DMS114 treated with DMSO at 0.1 percent for 48 hours (cell line): Measurements from ENCODE around the gene CHP1.
"Not testable (repeated sequence)": the region's sequence is repeated elsewhere in the genome, so short reads cannot be mapped to it uniquely, and the experiment has no call there.

Source experiments
- DNase-seq: peaks from one replicate; lab custom pipeline; 2025; ENCODE audit not compliant: unreplicated experiment; lab: John Stamatoyannopoulos, UW

Gene CHP1

DNA sequence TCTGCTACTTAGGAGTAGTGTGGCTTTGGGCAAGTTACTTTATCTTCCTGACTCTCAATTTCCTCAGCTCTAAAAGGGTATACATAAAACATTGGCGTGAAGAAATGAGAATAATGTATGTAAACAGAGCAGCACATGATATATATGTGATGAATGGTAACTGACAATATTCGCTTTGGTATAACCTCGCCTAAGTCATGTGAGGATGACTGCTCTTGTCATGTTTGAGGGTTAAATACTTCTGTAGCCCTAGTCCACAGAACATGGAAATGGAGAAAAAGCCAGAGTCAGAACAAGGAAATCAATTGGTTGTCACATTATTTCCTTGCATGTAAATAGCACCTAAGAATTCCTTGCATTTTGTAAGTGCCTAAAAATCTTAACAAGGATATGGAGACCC is 25.0 kb downstream of the CHP1 start:
- no peak for DNase-seq

DNA sequence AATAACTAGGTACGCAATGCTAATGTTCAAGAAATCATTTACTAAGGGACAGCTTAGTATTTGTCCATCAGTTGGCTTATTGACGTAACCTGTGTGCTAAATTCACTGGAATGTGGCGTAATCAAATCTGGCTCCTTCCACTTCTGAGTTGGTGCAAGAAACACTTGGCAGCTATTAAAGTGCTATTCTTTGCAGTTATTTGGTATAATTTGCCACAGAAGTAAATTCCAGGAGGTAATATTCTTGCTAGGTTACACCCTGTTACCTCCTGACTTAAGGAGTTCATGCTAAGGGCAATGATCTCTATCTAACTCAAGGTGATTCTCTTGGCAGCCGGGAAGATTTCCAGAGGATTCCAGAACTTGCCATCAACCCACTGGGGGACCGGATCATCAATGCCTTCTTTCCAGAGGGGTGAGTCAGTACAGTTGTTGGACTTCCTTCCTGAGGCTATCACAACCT is 25.5 kb downstream of the CHP1 start:
- DNase-seq, result no peak

DNA sequence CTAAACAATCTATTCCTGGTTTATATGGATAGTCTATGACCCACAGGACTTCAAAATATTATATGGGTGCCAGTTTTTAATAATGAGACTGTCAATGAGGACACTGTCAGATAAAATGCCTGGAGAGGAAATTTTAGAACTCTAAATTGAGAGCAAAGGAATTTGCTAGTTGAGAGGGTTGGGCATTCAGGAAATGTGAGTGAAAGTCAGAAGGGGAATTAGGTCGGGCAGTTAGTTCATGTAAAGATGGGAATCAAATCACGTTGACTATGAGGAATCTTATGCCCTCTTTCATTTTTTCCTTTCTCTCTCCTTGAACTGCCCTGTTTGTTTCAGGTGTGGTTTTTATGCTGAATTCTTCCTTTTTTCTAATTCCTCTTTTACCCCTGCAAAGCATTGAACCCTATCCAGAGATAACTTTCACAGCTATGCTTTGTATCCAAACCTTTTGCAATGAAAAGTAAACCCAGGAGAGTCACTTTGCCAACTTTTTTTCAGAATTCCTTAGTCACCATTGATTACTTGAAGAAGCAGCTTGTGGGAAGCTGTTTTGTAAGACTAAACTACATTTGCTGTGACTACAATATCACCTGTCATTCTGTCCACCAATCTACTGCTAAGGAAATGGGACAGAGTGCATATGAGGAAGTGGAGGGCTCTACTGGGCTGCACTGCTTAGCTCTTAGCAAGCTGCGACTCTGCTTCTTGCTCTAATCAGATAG is 27.8 kb downstream of the CHP1 start:
- DNase-seq, result no peak

DNA sequence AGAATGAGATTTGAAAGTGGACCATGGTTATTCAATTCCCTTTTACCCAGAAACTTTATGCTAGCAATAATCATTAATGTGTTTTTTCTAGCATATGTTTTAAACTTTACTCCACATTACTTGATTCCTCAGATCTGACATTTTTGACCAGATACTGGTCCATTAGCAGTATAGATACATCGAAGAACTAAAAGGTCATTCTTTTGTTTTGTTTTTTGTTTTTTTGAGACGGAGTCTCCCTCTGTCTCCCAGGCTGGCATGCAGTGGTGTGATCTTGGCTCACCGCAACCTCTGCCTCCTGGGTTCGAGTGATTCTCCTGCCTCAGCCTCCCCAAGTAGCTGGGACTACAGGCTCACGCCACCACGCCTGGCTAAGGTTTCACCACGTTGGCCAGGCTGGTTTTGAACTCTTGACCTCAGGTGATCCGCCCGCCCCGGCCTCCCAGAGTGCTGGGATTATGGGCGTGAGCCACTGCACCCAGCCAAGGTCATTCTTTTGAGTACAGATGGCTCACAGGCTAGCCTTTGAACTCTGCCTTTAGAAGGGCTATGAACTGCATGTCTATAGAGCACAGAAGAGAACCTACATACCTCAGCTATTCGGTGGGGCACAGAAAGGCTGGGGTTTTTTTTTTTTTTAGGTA is 28.6 kb downstream of the CHP1 start:
- no peak for DNase-seq

DNA sequence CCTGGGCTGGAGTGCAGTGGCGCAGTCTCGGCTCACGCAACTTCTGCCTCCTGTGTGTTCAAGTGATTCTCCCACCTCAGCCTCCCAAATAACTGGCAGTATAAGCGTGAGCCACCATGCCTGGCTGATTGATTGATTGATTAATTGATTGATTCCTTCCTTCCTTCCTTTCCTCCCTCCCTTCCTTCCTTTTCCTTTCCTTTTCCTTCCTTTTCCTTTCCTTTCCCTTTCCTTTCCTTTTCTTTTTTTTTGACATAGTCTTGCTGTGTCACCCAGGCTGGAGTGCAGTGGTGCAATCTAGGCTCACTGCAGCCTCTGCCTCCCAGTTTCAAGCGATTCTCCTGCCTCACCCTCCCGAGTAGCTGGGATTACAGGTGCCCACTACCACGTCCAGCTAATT is 29.9 kb downstream of the CHP1 start:
- DNase-seq, result not testable (repeated sequence)

DNA sequence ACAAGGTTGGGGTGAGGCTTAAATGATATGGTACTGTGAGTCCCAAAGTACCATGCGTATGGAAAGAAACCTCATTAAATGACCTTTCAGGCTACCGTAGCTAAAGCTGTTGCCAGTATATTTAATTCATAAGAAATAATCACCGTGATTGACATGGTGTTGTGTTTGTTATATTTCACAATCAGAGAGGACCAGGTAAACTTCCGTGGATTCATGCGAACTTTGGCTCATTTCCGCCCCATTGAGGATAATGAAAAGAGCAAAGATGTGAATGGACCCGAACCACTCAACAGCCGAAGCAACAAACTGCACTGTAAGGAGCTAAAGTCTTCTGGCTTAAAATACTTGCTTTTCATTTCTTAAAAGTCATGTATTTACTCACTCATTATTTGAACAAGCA is 31.5 kb downstream of the CHP1 start:
- DNase-seq, result no peak

DNA sequence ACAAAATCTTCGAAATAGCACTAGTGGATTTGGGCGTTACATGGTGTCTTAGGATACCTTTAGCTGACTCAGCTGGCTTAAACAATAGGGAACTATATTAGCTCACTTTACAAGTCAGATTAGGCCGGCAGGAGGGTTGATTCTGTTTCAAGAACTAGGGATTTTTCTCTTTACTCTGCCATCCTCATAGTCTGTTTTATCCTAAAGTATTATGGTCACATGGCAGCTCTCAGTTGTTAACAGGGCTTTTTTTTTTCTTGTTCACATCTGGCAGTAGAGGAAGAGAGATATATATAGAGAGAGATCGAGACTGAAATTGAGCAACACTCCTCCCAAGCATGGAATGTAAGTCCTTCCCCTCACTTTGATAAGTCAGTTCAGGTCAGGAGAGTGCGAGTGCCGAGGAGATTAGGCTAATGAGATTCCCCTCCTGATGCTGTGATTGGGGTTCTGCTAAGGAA is 32.9 kb downstream of the CHP1 start:
- DNase-seq, result no peak

DNA sequence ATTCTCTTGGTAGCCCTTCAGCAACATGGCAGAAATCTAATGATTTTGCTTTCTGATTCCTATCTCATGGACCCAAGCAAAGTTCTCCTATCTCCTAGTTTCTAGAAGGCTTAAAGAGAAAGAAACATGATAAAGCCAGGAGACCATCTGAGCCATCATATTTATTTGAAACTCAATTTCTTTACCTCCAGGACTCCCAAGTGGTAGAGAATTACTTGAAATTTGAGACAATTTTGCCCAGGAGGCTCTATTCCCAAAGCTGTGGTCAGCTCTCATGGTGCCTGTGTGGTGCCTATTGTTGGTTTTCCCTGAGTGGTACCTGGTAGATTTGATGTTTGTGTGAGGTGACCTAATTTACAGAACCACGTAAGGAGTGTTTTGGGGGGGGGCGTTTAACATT is 38.8 kb downstream of the CHP1 start:
- DNase-seq, result no peak

DNA sequence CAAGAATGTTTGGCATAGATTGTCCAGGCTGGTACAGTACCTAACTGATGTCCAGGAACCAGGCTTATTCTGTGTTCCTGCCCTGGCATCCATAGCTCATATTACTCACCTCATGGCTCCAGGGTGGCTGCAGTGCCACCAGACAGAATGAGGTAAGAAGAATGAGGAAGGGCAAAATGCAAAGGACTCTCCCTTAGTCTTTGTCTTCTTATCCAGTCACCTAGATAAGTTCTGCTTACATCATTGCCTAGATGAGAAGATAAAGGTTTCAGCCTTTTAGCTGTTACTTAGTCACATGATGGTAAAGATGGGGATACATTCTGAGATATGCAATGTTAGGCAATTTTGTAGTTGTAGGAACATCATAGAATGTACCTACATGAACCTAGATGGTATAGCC is 45.8 kb downstream of the CHP1 start:
- DNase-seq, result no peak

DNA sequence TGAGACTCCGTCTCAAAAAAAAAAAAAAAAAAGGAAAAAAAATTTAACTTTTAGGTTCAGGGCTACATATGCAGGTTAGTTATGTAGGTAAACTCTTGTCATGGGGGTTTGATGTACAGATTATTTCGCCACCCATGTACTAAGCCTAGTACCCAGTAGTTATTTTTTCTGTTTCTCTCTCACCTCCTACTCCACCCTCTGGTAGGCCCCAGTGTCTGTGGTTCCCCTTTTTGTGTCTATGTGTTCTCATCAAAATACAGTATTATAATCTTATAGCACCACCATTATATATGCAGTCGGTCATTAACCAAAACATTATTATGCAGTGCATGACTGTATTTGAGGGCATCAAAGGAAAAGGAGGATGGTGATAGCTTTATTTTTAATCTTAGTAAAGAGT is 47.3 kb downstream of the CHP1 start:
- DNase-seq, result no peak

DNA sequence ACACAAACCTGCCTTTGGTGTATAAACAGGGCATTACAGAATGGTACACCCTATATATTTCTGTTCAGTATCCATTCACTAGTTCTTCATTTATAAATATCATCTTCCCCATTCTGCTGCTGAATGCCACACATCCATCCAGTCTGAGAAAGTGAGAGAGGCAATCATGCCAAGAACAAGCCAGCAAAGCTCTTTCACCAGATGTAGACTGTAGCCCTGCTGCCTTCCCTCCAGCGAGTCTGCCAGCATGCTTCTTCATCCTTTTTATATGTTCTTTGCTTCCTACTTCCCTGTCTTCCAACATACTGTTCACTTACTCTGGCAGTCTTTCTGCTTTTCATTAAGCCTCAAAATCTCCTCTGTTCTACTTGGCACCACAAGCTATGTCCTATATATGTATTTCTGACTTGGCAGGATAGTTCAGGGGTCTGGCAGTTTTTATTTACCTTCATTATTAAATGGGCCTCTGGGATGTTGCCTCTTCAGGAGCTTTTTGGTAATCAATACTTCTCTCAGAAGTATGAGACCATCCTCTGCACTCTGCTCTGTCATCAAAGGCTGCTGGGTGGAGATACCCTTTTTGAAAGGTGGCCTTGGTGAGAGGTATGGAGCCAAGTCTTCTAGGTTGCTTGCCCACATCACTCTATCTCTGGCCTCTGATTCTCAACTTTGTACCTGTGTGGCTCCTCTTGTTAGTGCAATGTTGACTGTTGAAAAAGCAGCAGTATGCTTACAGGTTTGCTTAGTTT is 48.6 kb downstream of the CHP1 start:
- no peak for DNase-seq

DNA sequence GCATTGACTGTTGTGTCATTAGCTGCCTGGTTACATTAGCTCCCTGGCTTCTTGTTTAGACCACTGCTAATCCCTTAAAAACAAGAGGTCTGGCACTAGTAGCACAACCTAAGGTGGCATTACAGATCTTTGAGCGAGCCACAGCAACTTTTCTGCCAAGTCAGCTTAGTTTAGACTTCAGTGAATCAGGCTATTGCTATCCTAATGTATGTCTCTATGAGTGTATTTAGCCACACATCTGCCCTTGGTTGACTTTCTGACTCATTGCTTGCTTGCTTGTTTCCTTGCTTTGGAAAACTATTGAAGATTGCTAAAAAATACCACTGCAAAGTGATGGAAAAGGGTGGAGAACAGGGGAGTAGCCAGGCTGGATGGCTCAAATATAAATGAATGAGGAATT is 50.2 kb downstream of the CHP1 start:
- DNase-seq, result no peak

DNA sequence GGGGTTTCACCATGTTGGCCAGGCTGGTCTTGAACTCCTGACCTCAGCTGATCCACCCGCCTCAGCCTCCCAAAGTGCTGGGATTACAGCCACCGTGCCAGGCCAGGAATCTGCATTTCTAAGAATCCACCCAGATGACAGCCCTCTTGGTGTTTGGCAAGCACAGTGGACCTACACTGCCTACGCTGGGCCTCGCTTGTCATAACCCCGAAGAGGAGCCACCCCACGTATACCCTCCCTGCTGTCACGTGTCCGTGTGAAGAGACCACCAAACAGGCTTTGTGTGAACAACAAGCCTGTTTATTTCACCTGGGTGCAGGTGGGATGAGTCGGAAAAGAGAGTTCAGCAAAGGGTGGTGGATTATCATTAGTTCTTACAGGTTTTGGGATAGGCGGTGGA is 51.4 kb downstream of the CHP1 start:
- not testable (repeated sequence) for DNase-seq

DNA sequence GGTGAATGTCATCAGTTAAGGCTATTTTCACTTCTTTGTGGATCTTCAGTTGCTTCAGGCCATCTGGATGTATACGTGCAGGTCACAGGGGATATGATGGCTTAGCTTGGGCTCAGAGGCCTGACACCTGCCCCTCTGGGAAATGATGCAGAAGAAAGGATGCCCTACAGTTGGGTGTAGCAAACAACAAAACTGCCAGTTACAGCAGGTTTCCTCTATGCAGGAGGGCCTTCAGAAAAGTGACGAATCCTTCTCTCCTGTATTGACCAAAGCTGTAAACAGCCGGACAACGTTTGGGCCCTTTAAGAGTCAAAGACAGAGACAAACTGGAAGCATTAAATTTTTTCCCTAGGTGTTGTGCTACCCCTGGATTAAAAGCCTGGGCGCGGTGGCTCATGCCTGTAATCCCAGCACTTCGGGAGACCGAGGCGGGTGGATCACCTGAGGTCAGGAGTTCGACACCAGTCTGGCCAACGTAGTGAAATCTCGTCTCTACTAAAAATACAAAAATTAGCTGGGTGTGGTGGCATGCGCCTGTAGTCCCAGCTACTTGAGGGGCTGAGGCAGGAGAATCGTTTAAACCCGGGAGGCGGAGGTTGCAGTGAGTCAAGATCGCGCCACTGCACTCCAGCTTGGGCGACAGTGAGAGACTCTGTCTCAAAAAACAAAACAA is 52.0 kb downstream of the CHP1 start:
- DNase-seq, result not testable (repeated sequence)

DNA sequence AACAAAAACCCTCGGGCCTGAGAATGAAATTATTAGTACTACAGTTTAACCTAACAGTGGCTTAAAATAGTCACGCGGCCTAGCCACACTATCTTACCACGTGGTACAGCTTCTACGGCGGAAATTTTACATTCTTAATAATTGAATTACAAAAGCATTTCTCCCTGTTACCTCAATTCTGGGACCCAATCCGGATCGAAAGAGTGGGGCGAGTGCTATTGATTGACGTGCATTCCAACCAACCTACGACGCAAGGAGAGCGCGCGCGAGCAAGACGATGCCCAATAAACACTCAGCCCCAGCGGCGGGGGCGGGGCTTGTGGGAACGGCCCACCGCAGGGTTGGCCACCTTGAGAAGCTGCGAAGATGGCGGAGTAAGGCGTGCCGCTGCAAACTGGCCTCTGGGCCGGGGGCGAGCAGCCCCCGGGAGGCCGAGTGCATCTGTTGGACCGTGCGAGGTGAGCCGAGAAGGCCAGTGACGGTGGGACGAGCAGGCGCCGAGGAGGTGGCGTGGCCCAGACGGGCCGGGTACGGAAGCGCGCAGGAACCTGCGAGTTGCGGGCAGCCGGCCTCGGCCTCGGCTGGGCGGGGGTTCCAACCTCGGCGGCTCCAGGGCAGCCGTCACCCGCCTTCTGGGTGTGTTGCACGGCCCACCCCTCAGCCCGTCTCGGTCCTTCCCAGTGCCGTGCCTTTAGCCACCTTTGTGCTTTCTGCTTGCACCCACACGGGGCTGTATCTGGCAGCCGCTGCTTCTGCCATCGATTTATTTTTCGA is 52.8 kb downstream of the CHP1 start:
- peak; percentile 97 for DNase-seq

DNA sequence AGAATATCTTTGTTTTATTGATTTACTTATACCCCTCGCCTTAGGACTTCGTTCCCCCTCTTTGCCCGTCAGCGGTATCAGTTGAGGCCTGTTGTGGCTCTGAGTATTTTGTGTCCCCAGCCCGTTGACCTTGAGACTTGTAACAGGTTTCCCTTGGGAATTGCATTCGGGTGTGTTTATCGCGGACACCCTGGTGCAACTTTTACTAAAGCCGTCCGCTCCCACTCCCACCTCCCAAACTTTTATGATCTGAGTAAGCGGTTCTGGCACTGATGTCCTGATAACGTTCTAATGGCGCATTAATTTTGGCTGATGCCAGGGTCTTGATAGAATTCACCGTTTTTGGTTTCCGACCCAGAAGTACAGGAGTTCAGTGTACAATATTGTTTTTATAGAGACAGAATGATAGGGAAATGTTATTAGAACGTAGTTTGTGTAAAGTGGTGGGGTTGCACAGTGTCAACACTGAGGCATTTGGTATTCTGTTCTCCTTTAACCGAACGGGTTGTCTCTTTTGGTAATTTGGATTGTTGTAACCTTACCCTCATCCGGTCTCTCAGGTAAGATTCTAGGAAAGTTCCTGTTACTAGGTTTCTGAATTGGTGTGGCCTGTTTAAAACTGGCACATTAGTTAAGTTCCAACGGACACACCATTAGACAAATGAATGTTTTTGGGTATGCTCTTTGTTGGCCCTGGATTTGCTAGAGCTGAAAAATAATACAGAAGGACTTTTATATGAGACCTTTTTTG is 53.5 kb downstream of the CHP1 start:
- no peak for DNase-seq

DNA sequence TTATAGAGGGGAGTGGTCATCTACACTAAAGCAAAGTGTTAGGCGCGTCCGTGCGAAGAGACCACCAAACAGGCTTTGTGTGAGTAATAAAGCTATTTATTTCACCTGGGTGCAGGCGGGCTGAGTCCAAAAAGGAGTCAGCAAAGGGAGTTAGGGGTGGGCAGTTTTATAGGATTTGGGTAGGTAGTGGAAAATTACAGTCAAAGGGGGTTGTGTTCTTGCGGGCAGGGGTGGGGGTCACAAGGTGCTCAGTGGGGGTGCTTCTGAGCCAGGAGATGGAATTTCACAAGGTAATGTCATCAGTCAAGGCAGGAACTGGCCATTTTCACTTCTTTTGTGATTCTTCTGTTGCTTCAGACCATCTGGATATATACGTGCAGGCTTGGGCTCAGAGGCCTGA is 54.2 kb downstream of the CHP1 start:
- DNase-seq, result no peak

DNA sequence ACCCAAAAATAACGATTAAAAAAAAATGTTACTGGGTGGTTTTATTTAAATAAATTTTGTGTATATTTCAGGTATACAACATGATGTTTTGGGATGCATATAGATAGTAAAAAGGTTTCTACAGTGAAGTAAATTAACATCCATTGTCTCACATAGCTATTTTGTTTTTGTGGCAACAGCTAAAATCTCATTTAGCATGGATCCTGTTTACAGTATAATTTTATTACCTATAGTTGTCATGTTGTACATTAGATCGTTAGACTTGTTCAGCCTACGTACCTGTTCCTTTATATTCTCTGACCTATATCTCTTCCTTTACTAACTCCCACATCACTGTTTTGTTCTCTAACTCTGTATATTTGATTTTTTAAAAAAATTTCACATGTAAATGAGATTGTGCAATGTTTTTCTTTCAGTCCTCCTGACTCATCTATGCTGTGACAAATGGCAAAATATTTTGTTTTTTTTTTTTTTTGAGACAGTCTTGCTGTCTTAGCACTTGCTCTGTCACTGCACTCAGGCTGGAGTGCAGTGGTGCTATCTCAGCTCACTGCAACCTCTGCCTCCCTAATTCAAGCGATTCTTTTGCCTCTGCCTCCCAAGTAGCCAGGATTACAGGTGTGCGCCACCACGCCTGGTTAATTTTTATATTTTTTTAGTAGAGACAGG is 55.7 kb downstream of the CHP1 start:
- no peak for DNase-seq

DNA sequence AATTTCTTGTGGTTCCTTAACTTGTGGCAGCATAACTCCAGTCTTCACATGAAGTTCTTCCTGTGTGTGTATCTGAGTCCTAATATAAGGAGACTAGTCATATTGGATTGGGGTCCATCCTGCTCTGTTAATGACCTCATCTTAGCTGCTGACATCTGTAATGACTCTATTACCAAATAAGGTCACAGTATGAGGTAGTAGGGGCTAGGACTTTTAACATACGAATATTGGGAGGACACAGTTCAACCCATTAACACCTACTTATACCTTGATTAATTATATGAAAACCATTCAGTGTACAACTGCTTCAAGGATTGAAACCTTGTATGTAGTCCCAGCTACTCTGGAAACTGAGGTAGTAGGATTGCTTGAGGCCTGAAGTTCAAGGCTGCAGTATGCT is 57.4 kb downstream of the CHP1 start:
- no peak for DNase-seq
